Rectal smooth muscle tissue (tissue), 1 donor: ENCODE measurements around the gene WNK3.

Source experiments
- H3K27ac ChIP-seq: one replicate; pipeline ENCODE4 v1.7.0; 2013; ENCODE audit warnings: low read depth, low read length, inconsistent platforms
- H3K27me3 ChIP-seq: one replicate; pipeline ENCODE4 v1.7.0; 2013; ENCODE audit warnings: low read length; ENCODE audit not compliant: control insufficient read depth, insufficient read depth
- H3K36me3 ChIP-seq: one replicate; pipeline ENCODE4 v1.7.0; 2013; ENCODE audit warnings: low read length; ENCODE audit not compliant: control insufficient read depth, insufficient read depth
- H3K4me1 ChIP-seq: one replicate; pipeline ENCODE4 v1.7.0; 2013; ENCODE audit warnings: low read length; ENCODE audit not compliant: control insufficient read depth, insufficient read depth
- H3K4me3 ChIP-seq: one replicate; pipeline ENCODE4 v1.7.0; 2013; ENCODE audit warnings: low read length
- H3K9ac ChIP-seq: one replicate; pipeline ENCODE4 v1.7.0; 2013; ENCODE audit warnings: low read length

Gene WNK3

GRCh38 chrX:54180403-54180802 lies 177.4 kb downstream of the WNK3 start:
- peaks cover 3% of the 10 kb centered on the region for H3K36me3 ChIP-seq
- H3K4me1 ChIP-seq: peaks cover 5% of the 10 kb centered on the region
- H3K27me3 ChIP-seq: no peaks in the 10 kb centered on the region
- H3K27ac ChIP-seq: no peak overlapping the region
- H3K4me3 ChIP-seq: no peak overlapping the region
- no peak overlapping the region for H3K9ac ChIP-seq

- H3K4me1 ChIP-seq: peaks cover 5% of the 10 kb centered on the region
- no peak overlapping the region for H3K9ac ChIP-seq
- H3K36me3 ChIP-seq: peaks cover 3% of the 10 kb centered on the region
- H3K27me3 ChIP-seq: no peaks in the 10 kb centered on the region
- H3K4me3 ChIP-seq: no peak overlapping the region
- H3K27ac ChIP-seq: no peak overlapping the region
Measured at GRCh38 chrX:54178100-54178940, 179.5 kb downstream of the WNK3 start.

GRCh38 chrX:54177306-54177705 lies 180.5 kb downstream of the WNK3 start:
- Histone ChIP-seq H3K27ac (no peak overlapping the region), H3K4me1 (peaks cover 5% of the 10 kb centered on the region), H3K27me3 (no peaks in the 10 kb centered on the region), H3K4me3 (no peak overlapping the region), H3K9ac (no peak overlapping the region), H3K36me3 (peaks cover 3% of the 10 kb centered on the region)

- Histone ChIP-seq H3K4me1 (no peaks in the 10 kb centered on the region), H3K27ac (no peak overlapping the region), H3K9ac (no peak overlapping the region), H3K4me3 (no peak overlapping the region), H3K36me3 (peaks cover 3% of the 10 kb centered on the region), H3K27me3 (no peaks in the 10 kb centered on the region)
Measured at GRCh38 chrX:54173791-54174190, 184.1 kb downstream of the WNK3 start.

- Histone ChIP-seq H3K9ac (no peak overlapping the region), H3K27me3 (no peaks in the 10 kb centered on the region), H3K27ac (no peak overlapping the region), H3K36me3 (peaks cover 3% of the 10 kb centered on the region), H3K4me3 (no peak overlapping the region), H3K4me1 (no peaks in the 10 kb centered on the region)
Measured at GRCh38 chrX:54172455-54172854, 185.4 kb downstream of the WNK3 start.

- Histone ChIP-seq H3K36me3 (no peaks in the 10 kb centered on the region), H3K27ac (no peak overlapping the region), H3K9ac (no peak overlapping the region), H3K27me3 (no peaks in the 10 kb centered on the region), H3K4me3 (no peak overlapping the region), H3K4me1 (no peaks in the 10 kb centered on the region)
Measured at GRCh38 chrX:54171527-54172250, 186.2 kb downstream of the WNK3 start.

GRCh38 chrX:54171091-54171490 lies 186.8 kb downstream of the WNK3 start:
- H3K4me1 ChIP-seq: no peaks in the 10 kb centered on the region
- H3K4me3 ChIP-seq: no peak overlapping the region
- no peak overlapping the region for H3K9ac ChIP-seq
- no peaks in the 10 kb centered on the region for H3K27me3 ChIP-seq
- H3K27ac ChIP-seq: no peak overlapping the region
- H3K36me3 ChIP-seq: no peaks in the 10 kb centered on the region

- Histone ChIP-seq H3K27ac (no peak overlapping the region), H3K36me3 (no peaks in the 10 kb centered on the region), H3K9ac (no peak overlapping the region), H3K4me1 (no peaks in the 10 kb centered on the region), H3K27me3 (no peaks in the 10 kb centered on the region), H3K4me3 (no peak overlapping the region)
Measured at GRCh38 chrX:54166915-54167314, 190.9 kb downstream of the WNK3 start.

GRCh38 chrX:54157561-54157960 lies 200.3 kb downstream of the WNK3 start:
- Histone ChIP-seq H3K4me3 (no peak overlapping the region), H3K27ac (no peak overlapping the region), H3K4me1 (no peaks in the 10 kb centered on the region), H3K36me3 (no peaks in the 10 kb centered on the region), H3K9ac (no peak overlapping the region), H3K27me3 (no peaks in the 10 kb centered on the region)
